ENCODE results near the gene ZNRF1. TPM values are rescaled to one million over a fixed set of nuclear protein-coding genes. Genes with fewer than 3 reads are reported as not detected.
A peak's percentile ranks its signal among the peaks of the same experiment; 100 is the strongest.

ZNRF1 gene
- total RNA-seq, 4 donors from 2014 or later, result 19.3 to 46.7 (median 32.9) TPM

- 52 to 54% methylated on average over 3 of the region's 3 CpGs for WGBS, 2 donors
- TF ChIP-seq CTCF (IDR thresholded peaks at IDR 0.05), result no peak
- TF ChIP-seq POLR2A (IDR thresholded peaks at IDR 0.05), result no peak
- intact Hi-C loops (cut with DNase I; ENCODE audit: low total_unique reads), result no loop called here
- no peak overlapping the region for H3K4me3 ChIP-seq (ENCODE audit: low read depth, poor library complexity, severe bottlenecking)
- no peak for DNase-seq (ENCODE audit: low spot score in 2 of 2)
Measured at GRCh38 chr16:75017670-75018525, 19.1 kb downstream of the ZNRF1 start.

GRCh38 chr16:75019007-75019406 is 20.2 kb downstream of the ZNRF1 start:
- DNase-seq (ENCODE audit: low spot score in 2 of 2), result no peak
- H3K4me3 ChIP-seq (ENCODE audit: low read depth, poor library complexity, severe bottlenecking), result no peak overlapping the region
- intact Hi-C loops (cut with DNase I; ENCODE audit: low total_unique reads), result no loop called here
- TF ChIP-seq CTCF (IDR thresholded peaks at IDR 0.05) (no peak), POLR2A (IDR thresholded peaks at IDR 0.05) (no peak)
- WGBS, 2 donors, result 89 to 92% methylated on average over 8 of the region's 8 CpGs

GRCh38 chr16:75019586-75019985 is 20.8 kb downstream of the ZNRF1 start:
- WGBS, 2 donors, result 97% methylated on average over 7 of the region's 7 CpGs
- TF ChIP-seq CTCF (IDR thresholded peaks at IDR 0.05), result no peak
- no peak for TF ChIP-seq POLR2A (IDR thresholded peaks at IDR 0.05)
- DNase-seq (ENCODE audit: low spot score in 2 of 2), result peak in 1 of 2 donors; percentile 52
- intact Hi-C loops (cut with DNase I; ENCODE audit: low total_unique reads), result no loop called here
- no peak overlapping the region for H3K4me3 ChIP-seq (ENCODE audit: low read depth, poor library complexity, severe bottlenecking)

- TF ChIP-seq CTCF (IDR thresholded peaks at IDR 0.05), result no peak
- WGBS, 2 donors, result 62 to 66% methylated on average over 1 of the region's 1 CpG
- no peak for DNase-seq (ENCODE audit: low spot score in 2 of 2)
- no peak overlapping the region for H3K4me3 ChIP-seq (ENCODE audit: low read depth, poor library complexity, severe bottlenecking)
- intact Hi-C loops (cut with DNase I; ENCODE audit: low total_unique reads), result no loop called here
Measured at GRCh38 chr16:75021410-75021809, 22.6 kb downstream of the ZNRF1 start.

GRCh38 chr16:75022567-75022966 is 23.7 kb downstream of the ZNRF1 start:
- intact Hi-C loops (cut with DNase I; ENCODE audit: low total_unique reads), result no loop called here
- WGBS, 2 donors, result 95 to 97% methylated on average over 4 of the region's 4 CpGs
- no peak overlapping the region for H3K4me3 ChIP-seq (ENCODE audit: low read depth, poor library complexity, severe bottlenecking)
- no peak for DNase-seq (ENCODE audit: low spot score in 2 of 2)
- TF ChIP-seq POLR2A (IDR thresholded peaks at IDR 0.05), result no peak
- no peak for TF ChIP-seq CTCF (IDR thresholded peaks at IDR 0.05)

- H3K4me3 ChIP-seq (ENCODE audit: low read depth, poor library complexity, severe bottlenecking), result no peak overlapping the region
- DNase-seq (ENCODE audit: low spot score in 2 of 2), result no peak
- intact Hi-C loops (cut with DNase I; ENCODE audit: low total_unique reads), result no loop called here
- 98 to 100% methylated on average over 2 of the region's 2 CpGs for WGBS, 2 donors
- TF ChIP-seq CTCF (IDR thresholded peaks at IDR 0.05) (no peak), POLR2A (IDR thresholded peaks at IDR 0.05) (no peak)
Measured at GRCh38 chr16:75023009-75023408, 24.2 kb downstream of the ZNRF1 start.

All from lower leg skin (tissue), 4 donors.